Activated T-cell treated with anti-CD3 and anti-CD28 coated beads, Interleukin-2, amount 50 U/mL, for 1 hour (primary cell): ENCODE data around the gene HESX1.
A peak's percentile ranks its signal among the peaks of the same experiment; 100 is the strongest.

Source experiments
- DNase-seq: peaks from one replicate; pipeline ENCODE4 v3.0.0-alpha.2; 2020

HESX1 gene

DNA sequence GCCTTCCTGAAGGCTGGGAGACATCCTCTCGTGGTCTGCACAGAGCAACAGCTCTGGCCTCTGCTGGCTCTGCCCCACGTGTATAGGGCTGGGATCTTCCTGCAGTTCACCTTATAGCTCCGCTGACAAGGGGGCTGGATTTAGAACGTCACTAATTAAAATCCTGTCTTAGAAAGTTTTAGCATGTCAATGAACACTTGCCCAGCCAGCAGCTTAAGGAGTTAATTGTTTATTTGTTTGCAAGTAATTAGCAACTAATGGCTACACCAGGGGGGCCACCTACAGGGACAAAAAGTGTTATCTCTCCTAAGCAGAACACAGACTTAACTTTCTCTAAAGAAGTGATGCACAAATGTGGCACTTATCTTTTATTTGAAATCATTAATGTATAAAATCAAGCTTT is at the start of gene HESX1:
HESX1 (minus strand) TSS at position 84 of the 403 bp plus-strand sequence; CDS start at position 24, 60 bp downstream.
- no peak for DNase-seq

DNA sequence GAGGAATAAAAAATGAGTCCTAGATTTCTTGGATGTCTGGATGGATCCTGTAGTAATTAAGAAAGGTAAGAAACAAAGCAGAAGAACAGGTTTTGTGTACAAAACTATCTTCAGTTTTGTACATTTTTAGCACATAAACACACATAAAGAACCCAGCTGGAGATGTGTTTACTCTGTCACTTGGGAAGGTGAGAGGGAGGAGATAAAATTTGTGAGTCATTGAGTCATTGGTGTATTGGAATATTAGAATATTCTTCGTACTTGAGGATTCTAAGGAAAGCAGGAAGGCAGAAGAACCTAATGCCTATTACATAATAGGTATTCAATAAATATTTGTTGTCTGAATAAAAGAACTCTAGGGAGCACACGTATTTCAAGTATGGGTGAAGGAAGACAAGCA is 45.2 kb upstream of the HESX1 start:
- no peak for DNase-seq

DNA sequence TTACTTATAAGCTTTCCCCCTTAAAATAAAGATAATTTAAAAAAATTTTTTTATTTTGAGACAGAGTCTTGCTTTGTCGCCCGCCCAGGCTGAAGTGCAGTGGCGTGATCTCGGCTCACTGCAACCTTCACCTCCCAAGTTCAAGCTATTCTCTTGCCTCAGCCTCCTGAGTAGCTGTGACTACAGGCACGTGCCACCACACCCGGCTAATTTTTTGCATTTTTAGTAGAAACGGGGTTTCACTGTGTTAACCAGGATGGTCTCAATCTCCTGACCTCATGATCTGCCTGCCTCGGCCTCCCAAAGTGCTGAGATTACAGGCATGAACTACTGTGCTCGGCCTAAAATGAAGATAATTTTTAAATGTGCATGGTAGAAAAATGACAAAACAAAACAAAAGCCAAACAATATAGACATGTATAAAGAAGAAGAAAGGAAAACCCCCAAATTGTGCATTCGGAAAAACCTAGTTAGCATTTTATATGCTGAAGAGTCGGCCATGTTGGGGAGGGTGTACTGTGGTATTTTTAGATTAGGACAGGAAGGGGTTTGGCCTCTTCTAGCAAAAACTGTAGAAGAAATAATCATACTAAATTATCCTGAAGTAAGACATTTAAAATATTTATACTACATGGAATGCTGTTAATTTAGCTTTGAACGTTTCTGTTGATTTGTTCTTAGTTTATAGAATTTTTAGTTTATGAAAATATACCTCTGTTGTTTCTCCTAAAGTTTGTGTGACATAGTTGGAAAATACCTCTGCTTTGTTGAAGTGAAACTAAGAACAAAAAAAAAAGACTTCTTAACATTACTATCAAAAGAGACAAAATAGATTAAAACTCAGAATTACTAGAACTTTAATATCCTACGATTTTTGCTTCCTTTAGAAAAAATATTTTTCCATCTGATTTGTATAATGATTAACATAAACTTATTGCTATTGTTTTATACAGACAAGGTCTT is 35.1 kb upstream of the HESX1 start:
- no peak for DNase-seq

DNA sequence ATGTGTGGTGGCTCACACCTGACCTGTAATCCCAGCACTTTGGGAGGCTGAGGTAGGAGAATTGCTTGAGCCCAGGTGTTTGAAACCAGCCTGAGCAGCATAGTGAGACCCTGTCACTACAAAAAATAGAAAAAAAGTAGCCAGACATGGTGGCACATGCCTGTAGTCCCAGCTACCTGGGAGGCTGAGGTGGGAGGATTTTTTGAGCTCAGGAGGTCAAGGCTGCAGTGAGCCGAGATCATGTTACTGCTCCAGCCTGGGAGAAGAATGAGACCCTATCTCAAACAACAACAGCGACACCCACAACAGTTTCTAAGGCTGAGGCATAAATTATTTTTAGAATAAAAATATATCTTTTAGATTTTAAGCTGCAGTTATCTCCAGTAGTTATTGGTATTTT is 34.0 kb upstream of the HESX1 start:
- no peak for DNase-seq

DNA sequence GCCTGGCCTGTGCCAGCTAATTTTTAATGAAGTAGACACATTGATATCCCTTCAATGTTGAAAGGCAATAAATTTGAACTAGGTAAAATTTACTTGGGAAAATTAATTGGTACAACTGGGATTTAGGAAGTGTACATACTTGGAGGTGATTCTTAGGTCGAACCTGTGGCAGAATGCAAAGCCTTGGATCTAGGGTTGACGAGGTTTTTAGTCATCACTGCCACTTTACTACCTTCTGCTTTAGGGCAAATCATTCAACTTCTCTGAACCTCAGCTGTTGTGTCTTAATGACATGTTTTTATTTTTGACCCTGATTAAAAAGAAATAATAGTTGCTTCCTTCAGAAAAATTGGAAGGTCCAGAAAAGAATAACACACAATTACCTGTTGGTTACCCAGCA is 30.2 kb upstream of the HESX1 start:
- no peak for DNase-seq

DNA sequence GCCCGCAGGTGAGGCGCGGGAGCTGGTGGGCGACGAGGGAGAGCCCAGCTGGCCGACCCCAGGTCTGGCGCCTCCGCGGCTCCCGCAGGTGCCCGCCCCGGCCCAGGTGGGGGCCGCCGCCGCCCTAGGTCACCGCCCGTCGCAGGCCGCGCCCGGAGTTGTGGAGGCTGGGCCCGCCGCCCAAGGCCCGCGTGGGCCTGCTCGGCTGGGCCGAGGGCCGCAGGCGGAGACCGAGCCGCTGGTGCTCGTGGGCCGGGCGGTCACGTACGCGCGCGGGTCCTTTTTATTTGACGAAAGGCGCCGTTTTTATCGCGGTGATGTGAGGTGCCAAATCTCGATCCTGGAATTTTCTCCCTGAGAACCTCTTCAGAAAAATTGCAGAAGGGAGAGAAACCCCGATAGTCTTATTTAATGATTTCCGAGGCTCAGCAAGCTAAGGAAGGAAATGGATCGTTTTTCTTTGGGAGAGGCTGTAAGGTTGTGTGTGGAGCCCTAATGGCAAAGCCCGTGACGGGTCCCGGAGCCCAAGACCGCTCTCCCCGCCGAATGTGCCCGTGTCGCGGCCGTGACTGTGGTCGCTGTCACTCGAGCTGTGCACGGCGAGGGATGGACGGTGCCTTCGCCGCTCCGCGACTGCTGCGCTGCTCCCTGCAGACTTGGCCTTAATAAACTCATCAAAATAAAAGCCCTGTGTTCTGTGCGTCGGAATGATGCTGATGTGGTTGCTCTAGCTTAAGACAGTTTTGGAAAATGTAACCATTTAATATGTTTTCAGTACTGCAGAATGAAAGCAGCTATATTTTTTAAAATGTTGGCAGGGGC is 28.4 kb upstream of the HESX1 start:
- DNase-seq: peak; percentile 60

DNA sequence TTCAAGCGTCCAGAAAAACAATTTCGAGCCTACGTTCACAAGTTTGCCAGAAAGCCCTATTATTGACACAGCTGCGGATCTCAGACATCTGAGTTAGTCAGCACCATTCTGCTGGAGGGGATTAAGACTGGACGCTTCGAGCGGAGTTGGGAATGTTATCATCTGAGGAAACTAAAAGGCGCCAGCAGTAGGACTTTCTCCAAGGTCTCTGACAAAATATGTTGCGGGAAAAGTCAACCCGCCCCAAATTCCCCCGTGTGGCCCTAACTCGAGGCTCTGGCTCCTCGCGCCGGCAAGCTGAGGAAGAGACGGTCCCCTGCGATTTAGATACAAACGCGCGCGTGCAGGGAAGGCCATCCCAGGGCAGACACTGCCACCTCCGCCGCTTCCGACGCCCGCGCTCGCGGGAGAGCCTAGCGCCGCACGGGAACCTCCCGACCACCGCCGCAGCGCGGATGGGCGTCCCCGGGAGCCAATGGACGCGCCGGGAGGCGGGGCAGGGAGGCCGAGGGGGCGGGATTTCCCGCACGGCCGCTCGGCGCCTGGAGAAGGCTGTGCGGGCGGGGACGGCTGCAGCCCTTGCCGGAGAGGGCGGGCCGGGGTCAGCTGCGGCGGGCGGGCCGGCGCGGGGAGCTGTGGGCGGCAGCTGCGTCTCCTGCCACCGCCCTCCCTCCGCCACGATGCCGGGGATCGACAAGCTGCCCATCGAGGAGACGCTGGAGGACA is 27.6 kb upstream of the HESX1 start, which contains the start of gene APPL1:
APPL1 (plus strand) TSS at position 526 of the 726 bp plus-strand sequence; CDS start at position 681, 155 bp downstream.
- DNase-seq: peak; percentile 91

DNA sequence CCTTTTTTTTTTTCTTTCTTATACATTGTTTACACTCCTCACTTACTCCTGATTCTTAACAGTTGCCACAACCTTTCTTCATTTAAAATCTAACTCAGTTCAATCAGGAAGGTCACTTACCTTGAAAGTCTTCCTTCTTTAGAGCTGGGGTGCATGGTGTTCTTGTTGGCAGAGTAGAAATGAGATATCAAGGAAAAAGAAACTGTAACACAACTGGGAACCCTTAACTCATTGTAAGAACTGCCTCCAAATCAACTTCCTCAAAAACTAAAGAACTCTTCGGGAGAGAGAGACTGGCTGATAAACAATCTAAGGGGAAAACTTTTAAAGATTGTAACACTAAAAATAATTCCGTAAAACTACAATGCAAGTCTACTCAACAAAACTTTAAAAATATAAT is 26.4 kb upstream of the HESX1 start:
- DNase-seq: no peak

DNA sequence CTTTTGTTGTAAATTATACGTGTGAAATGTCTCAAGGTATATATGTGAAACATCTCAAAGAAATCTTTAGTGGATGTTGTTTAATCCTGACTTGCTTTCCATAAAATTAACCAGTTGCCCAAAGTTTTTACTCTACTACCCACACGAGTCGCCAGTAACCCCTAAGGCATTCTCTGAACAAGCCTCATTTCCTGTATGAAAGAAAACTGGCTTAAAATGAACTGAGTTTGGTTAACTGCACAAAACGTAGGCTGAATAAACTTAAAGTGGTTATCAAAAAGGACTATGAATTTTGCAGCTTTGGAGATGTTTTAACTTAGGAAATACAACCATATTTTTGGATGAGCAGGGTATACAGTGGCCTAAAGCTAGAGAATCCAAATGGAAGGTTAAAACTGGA is 25.1 kb upstream of the HESX1 start:
- DNase-seq: no peak

DNA sequence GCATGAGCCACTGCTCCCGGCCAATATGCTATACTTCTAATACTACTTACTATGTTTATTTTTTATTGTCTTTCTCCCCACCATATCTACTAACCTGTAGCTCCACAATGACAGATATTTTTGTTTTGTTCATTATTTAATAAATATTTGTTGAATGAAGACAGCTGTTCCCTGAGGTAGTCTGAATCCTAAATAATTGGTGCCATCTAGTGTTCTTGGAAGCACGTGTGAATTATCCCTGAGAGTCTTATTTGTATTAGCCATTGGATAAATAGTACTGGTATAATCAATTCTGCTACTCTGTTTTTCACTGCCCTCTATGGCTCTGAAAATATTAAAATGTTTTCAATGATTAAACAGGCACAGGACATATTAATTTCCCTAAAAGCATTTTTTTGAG is 22.1 kb upstream of the HESX1 start:
- DNase-seq: no peak

DNA sequence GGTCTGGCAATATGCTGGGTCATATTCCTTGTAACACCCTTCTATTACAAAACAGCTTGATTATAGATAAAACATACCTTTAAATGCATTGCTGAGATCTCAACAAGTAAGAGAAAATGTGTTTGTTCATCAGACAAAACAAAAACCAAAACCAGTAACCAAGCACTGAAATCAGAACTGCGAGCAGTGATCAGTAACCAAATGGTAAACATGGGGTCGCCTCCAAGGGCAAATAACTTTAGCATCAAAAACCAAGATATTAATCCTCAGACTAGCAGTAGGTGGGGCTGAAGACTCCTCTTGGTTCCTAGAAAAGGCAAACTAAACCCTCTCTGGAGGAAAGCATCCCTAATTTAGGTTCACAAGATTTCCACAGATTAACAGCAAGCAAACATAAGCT is 6.6 kb upstream of the HESX1 start:
- no peak for DNase-seq

DNA sequence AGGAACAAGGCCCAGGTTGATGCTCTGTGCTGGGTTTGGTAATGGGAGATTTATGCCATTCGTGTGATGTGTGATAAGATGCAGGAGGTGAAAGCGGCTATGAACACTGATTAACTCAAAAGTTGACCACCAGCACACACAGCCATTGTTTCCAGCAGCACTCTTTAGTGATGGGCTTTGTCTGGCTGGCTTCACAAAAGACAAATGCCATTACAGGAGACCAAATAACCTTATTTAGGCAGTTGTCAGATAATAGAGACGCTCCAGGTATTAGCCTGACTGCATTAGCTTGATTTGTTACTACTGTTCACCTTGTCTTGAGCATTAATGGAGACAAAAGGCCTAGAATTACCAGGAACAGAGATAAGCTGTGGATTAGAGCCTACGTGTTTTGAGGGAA is 5.1 kb downstream of the HESX1 start:
- DNase-seq: no peak

DNA sequence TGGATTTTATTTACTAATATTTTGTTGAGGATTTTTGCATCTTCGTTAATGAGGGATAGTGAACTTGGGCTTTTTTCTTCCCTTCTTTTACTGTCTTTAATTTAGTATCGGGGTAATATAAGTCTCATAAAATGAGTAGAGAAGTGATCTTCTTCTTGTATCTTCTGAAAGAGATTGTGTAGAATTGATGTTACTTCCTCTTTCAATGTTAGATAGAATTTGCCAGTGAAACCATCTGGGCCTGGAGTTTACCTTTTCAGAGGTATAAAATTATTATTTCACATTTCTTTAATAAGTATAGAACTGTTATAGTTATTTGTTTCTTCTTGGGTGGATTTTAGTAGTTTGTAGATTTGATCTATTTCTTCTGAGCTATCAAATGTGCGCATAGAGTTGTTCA is 7.8 kb downstream of the HESX1 start:
- DNase-seq: no peak

DNA sequence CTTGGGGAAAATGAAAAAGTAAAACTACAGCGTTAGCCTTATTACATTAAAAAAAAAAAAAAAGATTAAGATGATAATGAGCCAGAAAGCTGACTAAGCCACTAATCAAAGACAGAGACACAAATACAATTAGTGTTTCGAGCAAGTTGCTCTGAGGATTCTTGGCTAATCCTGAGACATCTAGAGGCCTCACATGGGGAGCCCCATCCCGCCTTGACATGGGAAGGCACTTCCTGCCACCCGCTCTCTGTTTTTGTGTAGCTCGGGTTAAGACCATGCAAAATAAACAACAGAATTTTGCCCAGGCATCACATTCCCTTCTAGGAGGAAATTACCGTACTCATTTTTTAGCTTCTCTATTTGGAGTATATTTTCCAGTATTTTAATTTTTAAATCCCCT is 15.3 kb downstream of the HESX1 start:
- no peak for DNase-seq

DNA sequence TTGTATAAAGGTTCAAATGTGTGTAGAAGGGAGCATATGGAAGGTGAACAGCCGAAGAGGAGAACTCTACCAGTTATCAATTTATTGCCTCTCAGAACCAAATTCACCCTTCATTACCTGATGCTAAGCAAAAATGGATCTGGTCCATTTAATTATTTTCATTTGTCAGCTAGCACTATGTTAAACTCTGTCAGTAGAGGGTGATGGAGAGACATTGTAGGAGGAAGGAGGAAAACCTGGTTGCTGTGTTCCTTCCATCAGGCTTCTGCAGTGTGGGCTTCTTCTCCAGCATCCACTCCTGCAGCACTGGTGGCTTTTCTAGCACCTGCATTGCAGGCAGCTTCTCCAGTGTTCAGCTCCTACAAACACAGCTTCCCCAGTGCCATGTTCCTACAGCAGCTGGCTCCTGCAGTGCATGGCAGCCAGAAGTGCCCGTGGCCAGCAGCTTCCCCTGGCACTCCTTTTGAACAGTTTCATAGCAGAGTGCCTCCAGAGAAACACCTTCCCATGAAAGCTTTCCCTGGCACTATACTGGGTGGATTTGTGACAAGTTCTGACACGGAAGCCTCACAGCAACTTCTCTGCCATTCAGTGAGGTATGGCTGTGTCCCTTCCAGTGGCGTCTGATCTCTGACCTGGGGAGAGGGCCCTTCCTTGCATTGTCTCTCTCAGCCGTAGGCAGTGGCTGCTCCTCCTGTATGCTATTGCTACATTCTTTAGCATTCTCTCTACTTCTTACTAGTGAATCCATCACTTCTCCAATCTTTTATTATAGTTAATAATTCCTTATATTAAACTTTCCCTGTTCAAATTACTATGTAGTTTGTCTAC is 20.0 kb downstream of the HESX1 start:
- DNase-seq: no peak

DNA sequence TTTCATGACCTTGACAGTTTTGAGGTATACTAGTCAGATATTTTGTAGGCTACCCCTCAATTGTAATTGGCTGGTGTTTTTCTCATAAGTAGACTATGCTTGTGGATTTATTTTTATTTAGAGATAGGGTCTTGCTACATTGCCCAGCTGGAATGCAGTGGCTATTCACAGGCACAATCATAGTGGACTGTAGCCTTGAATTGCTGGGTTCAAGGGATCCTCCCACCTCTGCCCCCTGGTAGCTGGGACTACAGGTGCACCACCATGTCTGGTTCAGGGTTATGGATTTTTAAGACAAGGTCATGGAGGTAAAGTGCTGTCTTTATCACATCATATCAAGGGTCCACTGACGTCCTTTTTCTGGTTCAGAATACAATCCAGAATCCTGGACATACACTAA is 23.7 kb downstream of the HESX1 start:
- DNase-seq: no peak

DNA sequence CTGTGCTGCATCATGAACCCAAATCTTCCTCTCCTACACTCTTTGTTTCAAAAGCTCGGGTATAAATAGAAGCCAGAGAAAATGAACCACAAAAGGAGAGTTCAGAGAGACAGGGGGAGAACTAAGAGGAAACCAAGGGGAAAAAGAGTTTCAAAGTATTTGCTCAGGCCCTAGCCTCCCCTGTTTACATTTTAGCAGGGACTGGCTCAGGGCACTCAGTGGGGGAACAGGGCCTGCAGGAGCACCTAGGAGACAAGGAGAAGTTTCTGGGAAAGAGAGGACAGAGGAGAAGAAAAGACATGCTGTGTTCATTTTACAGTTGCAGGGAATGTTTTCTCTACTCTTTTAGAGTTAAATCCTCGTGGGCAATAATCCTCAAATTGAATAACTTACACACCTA is 26.1 kb downstream of the HESX1 start:
- DNase-seq: no peak

DNA sequence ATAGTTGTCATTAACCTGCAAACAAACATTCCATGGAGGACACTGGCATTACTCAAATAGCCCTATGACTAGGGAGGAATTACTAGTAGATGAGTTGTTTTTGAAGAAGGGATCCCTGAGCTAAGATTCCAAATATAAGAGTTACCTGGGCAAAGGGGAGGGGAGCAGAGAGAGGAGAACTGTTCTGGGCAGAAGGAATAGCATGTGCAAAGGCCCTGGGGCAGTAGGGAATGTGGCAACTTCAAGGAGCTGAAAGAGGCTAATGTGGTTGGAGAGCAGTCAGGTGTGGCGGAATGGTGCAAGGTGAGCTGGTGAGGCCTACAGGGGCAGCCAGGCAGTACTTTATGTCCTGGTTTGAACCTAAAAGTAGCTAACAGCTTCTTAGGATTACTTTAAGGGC is 28.8 kb downstream of the HESX1 start:
- no peak for DNase-seq

DNA sequence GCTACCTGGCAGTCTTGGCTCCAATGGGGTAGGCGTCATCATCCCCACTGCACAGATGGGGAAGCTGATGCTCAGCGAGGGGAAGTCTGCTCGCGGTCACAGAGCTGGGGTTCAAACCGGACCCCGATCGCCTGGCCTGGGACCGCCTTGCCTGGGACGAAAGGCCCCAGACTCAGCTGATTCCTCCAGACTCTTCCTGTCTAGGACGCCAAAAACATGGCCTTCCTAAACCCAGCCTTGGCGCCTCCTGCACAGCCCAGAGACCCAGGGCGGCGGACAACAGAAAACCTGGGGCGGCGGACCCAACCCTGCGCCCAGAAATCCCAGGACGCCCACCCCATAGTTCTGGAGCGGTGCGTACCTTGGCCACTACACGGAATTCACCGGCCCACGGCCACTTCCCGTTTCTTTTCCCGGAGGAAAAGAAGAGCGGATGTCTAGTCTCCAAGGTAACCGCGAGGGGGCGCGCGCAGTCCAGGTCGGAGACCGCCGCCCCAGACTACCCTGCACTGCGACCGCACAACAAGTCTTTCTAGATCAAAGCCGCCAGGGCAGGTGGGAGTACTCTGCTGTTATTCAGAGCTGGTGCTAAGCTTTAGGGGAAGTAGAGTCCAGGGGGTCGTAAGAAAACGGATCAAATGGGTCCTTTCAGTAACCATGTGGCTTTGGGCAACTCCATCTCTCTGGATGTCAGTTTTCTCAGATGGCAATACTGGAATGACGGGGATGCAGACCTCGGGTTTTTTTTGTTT is 29.7 kb downstream of the HESX1 start:
- peak; percentile 64 for DNase-seq

DNA sequence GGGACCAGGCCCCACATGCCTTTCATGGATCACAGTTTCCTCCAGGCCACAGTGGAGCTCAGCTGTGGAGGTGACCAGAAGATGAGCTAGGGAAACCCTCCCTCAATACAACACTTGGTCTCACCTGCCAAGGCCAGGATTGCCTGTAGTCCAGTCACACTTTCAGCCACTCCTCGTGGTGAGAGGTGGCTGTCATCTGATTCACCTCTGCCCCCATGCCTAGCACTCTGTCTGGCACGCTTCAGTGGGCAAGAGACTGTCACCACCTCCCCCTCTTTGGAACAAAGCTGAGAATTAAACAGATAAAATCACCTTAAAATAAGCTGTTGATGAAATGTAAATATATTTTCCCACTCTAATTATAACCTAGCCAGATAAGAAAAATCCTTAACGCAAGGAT is 30.7 kb downstream of the HESX1 start:
- DNase-seq: no peak

DNA sequence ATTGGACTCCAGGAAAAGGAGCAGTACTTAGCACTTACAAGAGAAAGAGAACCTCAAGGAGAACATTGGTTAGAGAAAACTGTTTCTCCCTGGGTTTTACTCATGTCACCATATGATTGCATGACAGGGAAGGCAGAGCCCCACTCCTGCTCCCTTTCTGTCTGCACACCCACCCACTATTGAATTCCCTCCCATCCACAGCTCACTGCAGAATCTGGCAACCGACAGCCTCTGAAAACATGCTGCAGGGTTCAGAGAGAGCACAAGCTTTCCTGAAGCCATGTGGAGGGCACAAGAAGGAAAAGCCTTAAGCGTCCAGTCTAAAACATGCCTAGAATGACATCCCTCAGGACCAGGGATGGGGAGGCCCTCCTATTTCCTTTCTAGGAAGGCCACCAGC is 31.6 kb downstream of the HESX1 start:
- DNase-seq: no peak

DNA sequence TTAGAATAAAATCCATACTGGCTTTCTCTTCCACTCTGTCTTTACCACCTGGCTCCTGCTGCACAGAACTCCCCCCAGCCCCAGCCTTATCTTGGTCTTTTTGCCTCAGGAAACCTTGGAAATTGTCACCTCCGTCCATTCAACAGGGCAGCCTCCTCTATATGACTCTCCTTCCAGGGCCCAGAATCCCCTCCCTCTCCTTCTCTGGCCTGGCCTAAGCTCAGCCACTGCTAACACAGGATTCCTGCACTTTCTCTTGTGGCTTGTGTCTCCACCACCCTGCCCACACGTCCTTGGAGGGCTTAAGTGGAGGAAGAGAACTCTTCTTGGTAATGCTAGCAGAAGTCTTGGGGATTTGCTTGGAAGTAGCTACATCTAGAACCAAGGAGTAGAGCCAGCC is 33.1 kb downstream of the HESX1 start:
- DNase-seq: no peak
